Vagina (tissue), 2 donors: ENCODE measurements around the gene CSPG4.

Experiments
- CTCF ChIP-seq, 3 experiments: fragments of 450-650 bp in 2 of 3; fragments of 200-600 bp in 1 of 3; sonication (generic) in 1 of 3; IDR thresholded peaks; one replicate each; pipeline ENCODE4 v1.5.1; 2017 to 2019; ENCODE audit warnings: antibody characterized with exemption in 3 of 3, mild to moderate bottlenecking in 2 of 3, moderate library complexity in 2 of 3
- POLR2A ChIP-seq, 2 donors: fragments of 450-650 bp; IDR thresholded peaks; one replicate each; pipeline ENCODE4 v1.6.1; 2017; ENCODE audit warnings: antibody characterized with exemption in 2 of 2, mild to moderate bottlenecking in 2 of 2, moderate library complexity in 2 of 2
- POLR2AphosphoS5 ChIP-seq, 2 donors: sonication (generic); formaldehyde crosslinking; IDR thresholded peaks; one replicate each; pipeline ENCODE4 v1.9.0; 2017; ENCODE audit warnings: antibody characterized with exemption in 2 of 2, mild to moderate bottlenecking in 2 of 2, low read depth in 1 of 2; ENCODE audit not compliant: insufficient read depth in 1 of 2

GRCh38 chr15:75656331-75656730, 56.3 kb downstream of the CSPG4 start:
- TF ChIP-seq CTCF (IDR thresholded peaks at IDR 0.05) (no peak), POLR2A (IDR thresholded peaks at IDR 0.05) (no peak), POLR2AphosphoS5 (IDR thresholded peaks at IDR 0.05; ENCODE audit: insufficient read depth in 1 of 2, low read depth in 1 of 2) (no peak)
